Astrocyte (in vitro differentiated cells and primary cell): ENCODE results near the gene PRKCB.

Experiments used
- CTCF ChIP-seq: IDR thresholded peaks from 2 replicates; pipeline ENCODE4 v1.5.1; 2011; ENCODE audit warnings: low read depth, mild to moderate bottlenecking, inconsistent platforms, low read length, moderate library complexity; ENCODE audit not compliant: insufficient read depth
- EZH2 ChIP-seq: IDR thresholded peaks from 2 replicates; pipeline ENCODE4 v1.6.1; 2012; ENCODE audit warnings: mild to moderate bottlenecking, low read length, inconsistent platforms; ENCODE audit not compliant: insufficient read depth

GRCh38 chr16:24174504-24174903 lies 338.7 kb downstream of the PRKCB start:
- no peak for TF ChIP-seq CTCF
- no peak for TF ChIP-seq EZH2
